Stomach smooth muscle (tissue), 2 donors: ENCODE data around the gene TMC4.
A peak's percentile ranks its signal among the peaks of the same experiment; 100 is the strongest.
"Not testable (repeated sequence)": the region's sequence is repeated elsewhere in the genome, so short reads cannot be mapped to it uniquely, and the experiment has no call there.

Experiments
- H3K27ac ChIP-seq: one replicate; pipeline ENCODE4 v1.7.0; 2013; ENCODE audit warnings: mild to moderate bottlenecking, low read length, inconsistent platforms
- H3K27me3 ChIP-seq, 2 donors: one replicate each; pipeline ENCODE4 v1.7.0; 2013; ENCODE audit warnings: low read length in 2 of 2; ENCODE audit not compliant: insufficient read depth in 2 of 2, control insufficient read depth in 1 of 2
- H3K36me3 ChIP-seq, 2 donors: one replicate each; pipeline ENCODE4 v1.7.0; 2013; ENCODE audit warnings: low read length in 2 of 2; ENCODE audit not compliant: control insufficient read depth in 2 of 2, insufficient read depth in 2 of 2
- H3K4me1 ChIP-seq: one replicate; pipeline ENCODE4 v1.7.0; 2013; ENCODE audit warnings: low read length; ENCODE audit not compliant: control insufficient read depth, insufficient read depth
- H3K4me3 ChIP-seq, 2 donors: one replicate each; pipeline ENCODE4 v1.7.0; 2013; ENCODE audit warnings: low read length in 2 of 2
- H3K9ac ChIP-seq, 2 donors: one replicate each; pipeline ENCODE4 v1.7.0; 2013; ENCODE audit warnings: low read length in 2 of 2, mild to moderate bottlenecking in 1 of 2
- H3K9me3 ChIP-seq, 2 donors: one replicate each; pipeline ENCODE4 v1.7.0; 2013; ENCODE audit warnings: low read length in 2 of 2; ENCODE audit not compliant: control insufficient read depth in 2 of 2
- donor health status: healthy.
- donor health status: Pancreatic carcinoma.

The TMC4 gene

DNA sequence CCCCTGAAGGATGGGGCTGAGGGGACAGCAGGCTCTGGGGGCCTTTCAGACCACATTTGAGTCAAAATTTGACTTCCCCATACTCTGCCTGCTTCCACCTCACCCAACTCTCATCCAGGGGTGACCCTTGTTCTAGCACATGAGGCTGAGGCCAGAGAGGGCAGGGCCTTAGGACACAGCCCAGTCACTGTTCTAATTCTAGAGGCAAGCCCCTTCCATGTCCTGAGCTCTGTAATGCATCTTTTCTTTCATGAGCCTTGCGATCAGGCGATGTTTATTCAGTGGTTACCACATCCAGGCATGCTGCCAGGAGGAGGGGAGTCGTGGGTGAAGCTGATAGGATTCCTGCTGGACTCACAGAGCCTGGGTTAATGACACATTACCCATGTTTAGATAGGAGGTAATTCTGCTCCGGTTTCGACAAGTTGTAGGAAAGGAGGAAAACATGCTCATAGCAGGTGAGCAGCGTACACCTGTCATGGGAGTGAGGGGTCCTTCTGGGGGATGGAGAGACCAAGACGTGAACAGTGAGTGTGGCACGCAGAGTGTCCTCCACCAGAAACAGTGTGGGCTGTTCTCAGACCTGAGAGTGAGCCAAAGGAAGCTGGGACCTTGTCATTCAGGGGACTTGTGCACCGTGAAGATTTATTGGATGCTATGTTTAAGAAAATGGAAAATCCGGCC is 37.0 kb upstream of the TMC4 start:
- Histone ChIP-seq H3K36me3 (peaks cover 31 to 32% of the 10 kb centered on the region in 2 donors), H3K9ac (peak overlapping the region; percentile 17 to 69), H3K4me1 (peaks cover 40% of the 10 kb centered on the region), H3K4me3 (peak overlapping the region in 1 of 2 donors; percentile 44), H3K9me3 (no peaks in the 10 kb centered on the region), H3K27ac (peak overlapping the region; percentile 66), H3K27me3 (no peaks in the 10 kb centered on the region)

DNA sequence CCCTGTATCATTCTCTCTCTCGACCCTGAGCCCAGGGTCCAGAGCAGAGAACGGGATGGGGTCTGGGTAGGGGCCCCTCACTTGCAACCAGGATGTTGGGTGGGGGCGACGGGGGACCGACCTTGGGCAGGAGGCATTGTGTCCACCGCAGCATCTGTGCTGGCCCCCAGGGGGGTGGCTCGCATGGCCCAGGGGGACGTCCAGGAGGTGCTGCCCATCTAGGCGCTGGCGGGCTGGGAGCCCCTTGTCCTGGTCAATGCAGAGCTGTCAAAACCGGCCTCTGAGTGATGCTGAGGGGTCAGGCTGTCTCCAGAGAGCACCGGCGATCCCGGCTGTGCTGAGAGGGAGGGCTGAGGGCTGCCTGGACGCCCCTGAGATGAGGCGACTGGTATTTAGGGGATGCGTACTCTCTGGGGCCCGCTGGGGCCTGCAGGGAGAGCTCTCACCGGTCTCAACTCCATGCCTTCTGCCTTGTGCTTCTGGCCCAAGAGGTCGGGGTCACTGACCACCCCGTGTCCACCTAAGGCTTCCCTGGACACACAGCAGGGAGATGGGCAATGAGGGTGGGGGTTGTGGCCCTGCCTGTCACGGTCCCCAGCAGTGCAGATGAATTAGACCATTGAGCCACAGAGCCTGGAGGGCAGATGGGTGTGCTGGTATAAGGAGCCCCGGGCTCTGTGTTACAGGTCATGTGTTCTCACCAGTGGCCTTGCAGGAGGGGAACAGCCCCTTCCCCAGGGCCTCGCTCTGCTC is 36.3 kb upstream of the TMC4 start:
- H3K9ac ChIP-seq, result peak overlapping the region; percentile 17 to 69
- peak overlapping the region; percentile 66 for H3K27ac ChIP-seq
- no peaks in the 10 kb centered on the region for H3K9me3 ChIP-seq
- peaks cover 46% of the 10 kb centered on the region for H3K4me1 ChIP-seq
- H3K36me3 ChIP-seq, result peaks cover 34 to 38% of the 10 kb centered on the region in 2 donors
- no peaks in the 10 kb centered on the region for H3K27me3 ChIP-seq
- H3K4me3 ChIP-seq, result peak overlapping the region in 1 of 2 donors; percentile 44

DNA sequence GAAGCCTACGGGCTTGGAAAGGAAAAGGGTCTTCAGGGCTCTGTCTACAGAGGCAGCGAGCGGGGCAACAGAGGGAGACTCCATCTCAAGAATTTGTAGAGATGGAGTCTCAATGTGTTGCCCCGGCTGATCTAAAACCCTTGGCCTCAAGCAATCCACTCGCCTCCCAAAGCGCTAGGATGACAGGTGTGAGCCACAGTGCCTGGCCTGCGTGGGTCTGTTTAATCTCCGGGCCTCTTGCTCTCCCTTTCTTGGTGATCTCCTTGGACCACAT is 35.8 kb upstream of the TMC4 start:
- peaks cover 51% of the 10 kb centered on the region for H3K4me1 ChIP-seq
- no peaks in the 10 kb centered on the region for H3K27me3 ChIP-seq
- H3K36me3 ChIP-seq, result peaks cover 34 to 40% of the 10 kb centered on the region in 2 donors

DNA sequence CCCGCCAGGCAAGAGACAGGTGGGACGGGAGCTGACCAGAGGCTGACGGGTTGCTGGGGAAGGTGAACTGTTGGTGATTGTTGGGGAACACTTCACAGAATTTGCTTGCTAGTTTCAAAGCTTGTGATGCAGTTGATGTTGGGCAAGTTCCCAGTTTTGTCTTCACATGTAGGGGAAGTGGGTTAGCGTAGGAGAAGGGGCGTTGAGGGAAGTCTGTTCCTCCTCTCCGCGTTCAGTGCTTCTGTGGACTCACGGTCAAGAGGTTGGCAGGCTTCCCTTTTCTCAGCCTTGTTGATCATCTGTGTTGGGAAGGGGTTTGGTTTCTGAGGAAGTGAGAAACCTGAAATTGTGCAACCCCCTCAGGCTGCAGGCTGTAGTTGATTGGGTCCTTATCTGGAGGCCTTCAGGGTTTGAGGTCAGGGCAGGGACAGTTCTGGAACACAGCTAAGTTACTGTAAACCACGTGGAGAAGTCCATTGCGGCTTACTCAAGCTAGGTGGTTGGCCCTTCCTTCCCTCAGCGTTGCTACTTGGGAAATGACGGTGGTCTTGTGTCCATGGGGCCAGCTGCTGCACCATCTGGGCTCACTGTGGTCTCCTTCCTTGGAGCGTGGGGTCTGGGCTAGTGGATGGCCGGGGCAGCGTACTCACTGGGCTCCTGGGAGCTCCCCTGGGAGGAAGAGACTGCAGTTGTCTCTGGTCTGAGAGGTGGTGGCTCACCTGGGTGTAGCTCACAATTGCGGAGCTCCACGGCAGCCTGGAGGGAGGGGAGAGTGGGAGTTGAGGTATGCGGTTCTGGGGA is 35.2 kb upstream of the TMC4 start:
- no peaks in the 10 kb centered on the region for H3K9me3 ChIP-seq
- peaks cover 56% of the 10 kb centered on the region for H3K4me1 ChIP-seq
- H3K27ac ChIP-seq, result peak overlapping the region; percentile 66
- H3K9ac ChIP-seq, result peak overlapping the region in 1 of 2 donors; percentile 21
- H3K27me3 ChIP-seq, result no peaks in the 10 kb centered on the region
- H3K36me3 ChIP-seq, result peaks cover 40 to 44% of the 10 kb centered on the region in 2 donors
- no peak overlapping the region for H3K4me3 ChIP-seq

More for the DNA sequence above, 35.8 kb upstream of the TMC4 start:
- Histone ChIP-seq H3K9me3 (no peaks in the 10 kb centered on the region), H3K27ac (peak overlapping the region; percentile 66), H3K4me3 (no peak overlapping the region), H3K9ac (peak overlapping the region in 1 of 2 donors; percentile 17)

DNA sequence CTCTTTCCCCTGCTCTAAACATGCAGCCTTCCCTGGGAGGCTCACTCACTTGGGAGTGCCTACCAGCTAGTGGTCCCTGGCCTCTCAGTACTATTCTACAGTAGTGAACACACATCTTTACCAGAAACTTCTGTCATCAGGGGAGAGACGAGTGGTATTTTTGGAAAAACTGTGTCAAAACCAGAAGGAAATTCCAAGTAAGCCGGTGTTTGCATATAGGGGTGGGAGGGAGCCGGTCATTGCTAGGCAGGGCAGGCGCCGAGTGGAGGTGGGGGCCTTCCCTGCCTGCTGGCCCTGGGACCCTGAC is 34.7 kb upstream of the TMC4 start:
- Histone ChIP-seq H3K27ac (peak overlapping the region; percentile 31), H3K4me3 (no peak overlapping the region), H3K4me1 (peaks cover 62% of the 10 kb centered on the region), H3K27me3 (no peaks in the 10 kb centered on the region), H3K9ac (no peak overlapping the region), H3K36me3 (peaks cover 44 to 50% of the 10 kb centered on the region in 2 donors), H3K9me3 (no peaks in the 10 kb centered on the region)

DNA sequence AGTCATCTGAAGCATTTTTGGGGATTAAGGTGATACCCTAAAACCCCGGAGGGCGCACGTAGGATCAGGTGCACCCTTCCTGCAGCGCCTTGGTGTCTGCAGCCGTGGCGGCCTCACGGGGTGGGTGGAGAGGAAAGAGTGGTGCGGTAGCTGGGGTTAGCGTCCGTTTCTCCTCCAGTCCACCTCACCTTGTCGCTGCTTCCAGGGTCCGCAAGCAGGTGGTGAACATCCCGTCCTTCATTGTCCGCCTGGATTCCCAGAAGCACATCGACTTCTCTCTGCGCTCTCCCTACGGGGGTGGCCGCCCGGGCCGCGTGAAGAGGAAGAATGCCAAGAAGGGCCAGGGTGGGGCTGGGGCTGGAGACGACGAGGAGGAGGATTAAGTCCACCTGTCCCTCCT is 34.2 kb upstream of the TMC4 start:
- Histone ChIP-seq H3K4me1 (peaks cover 66% of the 10 kb centered on the region), H3K36me3 (peaks cover 48 to 54% of the 10 kb centered on the region in 2 donors)
- not testable (repeated sequence) for H3K27me3 ChIP-seq, H3K4me3 ChIP-seq, H3K9me3 ChIP-seq, H3K27ac ChIP-seq, H3K9ac ChIP-seq

DNA sequence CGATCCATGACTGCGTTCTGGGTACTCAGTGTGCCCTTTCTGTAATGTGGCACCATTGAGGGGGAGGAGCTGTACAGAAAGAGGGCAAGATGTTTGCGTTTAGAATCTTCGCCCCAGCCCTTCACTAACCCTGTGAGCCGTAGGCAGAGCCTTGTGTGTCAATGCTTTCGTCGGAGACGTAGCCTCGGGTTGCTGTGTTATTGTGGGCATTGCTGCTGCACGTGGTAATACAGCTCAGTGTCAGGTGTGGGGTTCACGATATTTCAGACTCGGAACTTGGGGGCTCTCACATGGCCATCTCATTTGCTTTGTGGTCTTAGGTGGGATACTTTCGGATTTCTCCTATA is 33.8 kb upstream of the TMC4 start:
- peaks cover 70% of the 10 kb centered on the region for H3K4me1 ChIP-seq
- no peaks in the 10 kb centered on the region for H3K27me3 ChIP-seq
- H3K9me3 ChIP-seq, result no peaks in the 10 kb centered on the region
- peaks cover 52 to 57% of the 10 kb centered on the region in 2 donors for H3K36me3 ChIP-seq
- no peak overlapping the region for H3K4me3 ChIP-seq
- no peak overlapping the region for H3K27ac ChIP-seq
- H3K9ac ChIP-seq, result no peak overlapping the region

DNA sequence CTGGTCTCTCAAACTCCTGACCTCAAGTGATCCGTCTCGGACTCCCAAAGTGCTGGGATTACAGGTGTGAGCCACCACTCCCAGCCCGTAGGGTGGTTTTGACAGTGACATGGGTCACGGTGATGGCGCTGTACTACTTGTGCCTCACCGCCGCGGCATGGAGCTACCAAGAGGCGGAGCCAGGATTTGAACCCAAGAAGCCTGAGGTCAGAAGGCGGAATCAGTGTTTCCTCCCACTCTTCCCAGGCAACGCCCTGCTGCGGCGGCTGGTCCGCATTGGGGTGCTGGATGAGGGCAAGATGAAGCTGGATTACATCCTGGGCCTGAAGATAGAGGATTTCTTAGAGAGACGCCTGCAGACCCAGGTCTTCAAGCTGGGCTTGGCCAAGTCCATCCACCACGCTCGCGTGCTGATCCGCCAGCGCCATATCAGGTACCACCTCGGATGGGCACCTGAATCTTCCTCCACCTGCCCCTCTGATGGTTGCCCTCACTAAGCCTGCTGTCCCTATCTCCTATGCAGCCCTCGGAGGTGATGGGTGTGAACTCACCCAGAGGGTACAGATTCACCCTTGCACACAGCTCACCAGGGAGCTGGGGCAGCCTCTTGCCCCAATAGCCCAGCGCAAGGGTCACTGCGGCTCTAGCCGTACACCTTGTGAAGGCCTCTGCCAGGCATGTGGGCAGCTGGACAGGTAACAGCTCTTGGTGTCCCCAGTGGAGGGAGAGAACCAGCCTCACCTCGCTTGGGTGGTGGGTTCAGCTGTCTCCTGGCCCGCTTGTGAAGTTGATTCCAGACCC is 33.3 kb upstream of the TMC4 start:
- Histone ChIP-seq H3K4me1 (peaks cover 76% of the 10 kb centered on the region), H3K27ac (no peak overlapping the region), H3K36me3 (peaks cover 52 to 57% of the 10 kb centered on the region in 2 donors), H3K4me3 (no peak overlapping the region), H3K27me3 (no peaks in the 10 kb centered on the region), H3K9me3 (no peaks in the 10 kb centered on the region), H3K9ac (no peak overlapping the region)

DNA sequence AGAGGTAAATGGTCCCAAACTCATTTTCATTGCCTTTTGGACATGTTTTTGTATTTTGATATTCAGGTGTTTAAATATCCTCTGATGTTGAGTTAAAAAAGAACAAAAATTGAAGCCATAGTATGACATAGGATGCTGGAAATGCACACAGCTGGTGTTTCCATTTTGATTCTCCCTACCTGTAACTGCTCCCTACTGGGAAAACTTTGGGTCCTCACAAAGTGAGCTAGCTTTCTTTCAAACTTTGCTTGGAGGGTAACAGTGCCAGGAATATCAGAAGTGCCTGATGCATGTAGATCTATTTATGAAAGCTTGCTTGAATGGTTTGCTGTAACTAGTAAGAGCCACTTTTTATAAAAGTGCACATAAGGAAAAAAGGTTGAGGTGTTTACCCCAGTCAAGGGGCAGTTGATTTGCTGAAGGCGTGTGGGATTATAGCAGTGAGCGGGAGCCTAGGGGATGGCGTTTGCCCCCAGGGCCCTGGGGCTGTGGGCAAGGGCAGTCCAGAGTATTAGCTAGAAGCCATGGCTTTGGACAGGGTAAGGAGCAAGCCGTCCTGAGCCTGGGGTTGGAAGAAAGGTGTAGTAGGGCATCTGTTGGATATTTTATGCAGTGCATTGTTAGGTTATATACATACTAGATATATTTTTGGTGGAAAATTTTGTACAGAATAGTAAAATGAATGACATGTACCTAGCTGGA is 32.0 kb upstream of the TMC4 start:
- no peaks in the 10 kb centered on the region for H3K9me3 ChIP-seq
- peaks cover 76% of the 10 kb centered on the region for H3K4me1 ChIP-seq
- no peak overlapping the region for H3K4me3 ChIP-seq
- peaks cover 52 to 57% of the 10 kb centered on the region in 2 donors for H3K36me3 ChIP-seq
- peak overlapping the region in 1 of 2 donors; percentile 22 for H3K9ac ChIP-seq
- no peak overlapping the region for H3K27ac ChIP-seq
- H3K27me3 ChIP-seq, result no peaks in the 10 kb centered on the region

DNA sequence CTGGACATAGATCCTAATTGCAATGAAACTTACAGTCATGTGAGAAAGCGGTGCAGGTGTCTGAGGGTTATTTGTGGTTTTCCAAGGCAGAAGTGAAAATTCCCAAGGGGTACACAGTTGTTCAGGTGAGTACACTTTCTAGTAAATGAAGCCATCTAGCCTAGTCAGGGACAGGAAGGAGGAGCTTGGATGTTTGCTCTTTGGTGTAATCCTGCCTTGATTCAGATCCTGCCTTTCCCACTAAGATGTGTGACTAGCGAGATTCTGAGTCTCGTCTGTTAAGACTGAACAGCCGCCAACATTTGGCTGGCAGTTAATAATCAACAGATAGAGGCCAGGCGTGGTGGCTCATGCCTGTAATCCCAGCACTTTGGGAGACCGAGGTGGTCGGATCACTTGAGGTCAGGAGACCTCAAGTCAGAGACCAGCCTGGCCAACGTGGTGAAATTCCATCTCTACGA is 30.2 kb upstream of the TMC4 start:
- H3K9me3 ChIP-seq, result no peaks in the 10 kb centered on the region
- no peak overlapping the region for H3K27ac ChIP-seq
- H3K4me1 ChIP-seq, result peaks cover 61% of the 10 kb centered on the region
- H3K4me3 ChIP-seq, result no peak overlapping the region
- H3K27me3 ChIP-seq, result no peaks in the 10 kb centered on the region
- H3K36me3 ChIP-seq, result peaks cover 49 to 54% of the 10 kb centered on the region in 2 donors
- peak overlapping the region; percentile 21 to 34 for H3K9ac ChIP-seq
